GM10847 (cell line): Measurements from ENCODE around the gene NEDD4L.

Experiments used
- POLR2A ChIP-seq: IDR thresholded peaks from 2 replicates; pipeline ENCODE4 v1.6.1; 2011; ENCODE audit not compliant: insufficient read length; ENCODE audit errors: extremely low read depth

NEDD4L gene

GRCh38 chr18:58136879-58137278 lies 92.9 kb downstream of the NEDD4L start:
- no peak for TF ChIP-seq POLR2A

DNA sequence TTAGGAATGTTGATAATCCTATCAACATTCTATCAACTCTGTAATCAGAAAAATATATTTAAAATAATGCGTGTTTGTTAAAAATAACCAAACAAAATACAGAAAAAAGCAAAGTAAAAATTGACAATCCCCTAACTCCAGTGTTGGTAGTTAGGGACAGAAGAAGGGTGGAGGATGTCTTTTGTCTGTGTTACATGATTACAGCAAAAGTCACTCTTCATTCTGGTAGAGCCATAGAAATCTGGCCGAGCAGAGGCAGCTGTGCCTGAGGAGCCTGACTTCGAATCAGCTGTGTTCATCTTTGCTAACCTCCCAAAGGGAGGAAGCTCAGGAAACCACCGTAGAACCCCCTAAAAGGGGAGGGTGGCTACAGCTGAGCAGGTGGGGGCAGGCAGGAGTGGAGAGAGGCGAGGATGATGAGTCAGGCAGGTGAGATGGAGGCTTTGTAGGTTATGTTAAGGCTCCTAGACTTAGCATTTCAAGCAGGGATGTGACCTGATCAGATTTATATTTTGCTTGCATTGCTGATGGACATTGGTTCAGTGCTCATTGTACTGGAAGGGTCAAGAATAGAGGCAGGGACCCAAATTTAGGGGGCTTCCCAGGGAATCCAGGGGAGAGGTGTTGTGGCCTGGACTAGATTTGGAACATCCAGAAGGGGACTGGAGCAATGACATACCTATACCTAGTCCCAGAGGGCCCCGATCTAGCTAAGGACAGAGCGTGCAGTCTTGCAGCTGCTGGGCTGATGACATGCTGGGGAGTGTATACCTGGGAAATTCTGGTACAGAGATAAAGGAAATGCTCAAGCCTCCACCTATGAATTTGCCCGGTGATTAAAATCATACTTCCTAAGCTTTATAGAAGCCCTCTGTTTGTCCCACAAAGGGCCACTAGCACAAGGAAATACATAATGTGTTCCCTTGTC lies 95.7 kb downstream of the NEDD4L start:
- no peak for TF ChIP-seq POLR2A

- no peak for TF ChIP-seq POLR2A
Observed at GRCh38 chr18:58140387-58141325, 96.6 kb downstream of the NEDD4L start.

- no peak for TF ChIP-seq POLR2A
Observed at GRCh38 chr18:58143386-58143785, 99.4 kb downstream of the NEDD4L start.

GRCh38 chr18:58144106-58144505 lies 100.1 kb downstream of the NEDD4L start:
- no peak for TF ChIP-seq POLR2A

DNA sequence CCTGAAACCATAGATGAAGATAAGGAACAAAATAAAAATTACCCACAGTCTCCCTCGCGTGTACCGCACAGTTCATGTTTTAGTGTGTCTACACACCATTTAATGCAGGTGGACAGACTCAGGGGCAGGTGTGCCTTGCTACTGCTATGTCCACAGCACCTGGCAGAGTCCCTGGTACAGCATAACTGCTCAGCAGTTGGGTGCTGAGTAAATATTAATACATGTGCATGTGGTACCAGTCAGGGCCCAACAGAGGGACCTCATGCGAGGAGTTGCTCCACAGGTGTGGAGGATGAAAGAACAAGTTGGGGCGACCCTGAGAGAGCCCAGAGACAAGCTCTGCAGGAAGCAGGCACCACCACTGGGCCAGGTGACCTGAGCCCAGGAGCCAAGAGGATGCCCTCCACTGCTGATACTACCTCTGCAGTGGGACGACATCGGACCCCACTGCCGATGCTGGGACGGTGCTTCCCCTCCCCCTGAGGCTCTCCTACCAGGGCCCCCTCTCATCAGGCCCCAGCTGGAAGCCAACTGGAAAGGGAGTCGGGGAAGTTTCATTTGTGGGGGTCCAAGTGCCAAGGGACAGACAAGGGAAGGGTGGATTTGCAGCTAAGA lies 100.8 kb downstream of the NEDD4L start:
- no peak for TF ChIP-seq POLR2A

GRCh38 chr18:58146099-58146498 lies 102.1 kb downstream of the NEDD4L start:
- TF ChIP-seq POLR2A: no peak

DNA sequence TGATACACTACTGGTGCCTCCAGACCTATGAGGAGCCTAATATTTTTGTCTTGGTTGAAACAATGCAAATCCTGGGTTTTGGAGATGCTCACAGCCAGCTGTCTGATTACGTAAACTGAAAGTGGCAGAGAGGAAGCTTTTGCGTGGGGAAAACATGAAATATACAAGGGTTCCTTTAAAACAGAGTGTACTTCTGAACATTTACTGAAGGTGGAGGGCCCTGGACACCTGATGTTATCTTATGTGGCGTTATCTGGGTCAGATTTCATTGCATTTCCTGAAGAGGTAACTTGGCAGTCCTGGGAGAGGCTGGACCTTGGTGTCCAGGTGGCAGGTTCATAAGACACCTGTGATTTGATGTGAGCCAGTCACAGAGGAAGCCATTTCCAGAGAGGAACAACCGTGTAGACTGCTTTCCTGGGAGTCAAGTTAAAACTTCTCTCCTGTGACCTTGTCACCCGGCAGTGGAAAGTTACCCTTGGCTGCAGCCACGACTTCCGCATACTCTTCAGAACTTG lies 105.0 kb downstream of the NEDD4L start:
- TF ChIP-seq POLR2A: no peak

DNA sequence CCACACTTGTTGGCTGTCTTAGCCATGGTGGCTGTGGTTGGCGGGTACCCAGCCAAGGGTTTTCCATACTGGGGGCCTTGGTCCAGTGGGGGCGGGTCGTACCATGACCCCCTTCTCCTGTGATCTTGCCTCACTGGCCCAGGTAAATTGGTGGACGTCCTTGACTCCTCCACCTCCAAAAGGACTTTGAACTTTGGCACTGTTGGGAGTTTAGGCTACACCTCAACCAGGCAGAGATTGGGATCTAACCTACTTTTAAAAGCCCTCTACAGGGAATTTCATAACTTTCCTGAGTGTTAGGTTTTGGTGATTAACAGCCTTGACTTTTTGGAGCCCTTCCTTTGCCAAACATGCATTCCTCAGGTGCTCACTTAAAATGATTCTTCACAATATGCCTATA lies 106.7 kb downstream of the NEDD4L start:
- no peak for TF ChIP-seq POLR2A

DNA sequence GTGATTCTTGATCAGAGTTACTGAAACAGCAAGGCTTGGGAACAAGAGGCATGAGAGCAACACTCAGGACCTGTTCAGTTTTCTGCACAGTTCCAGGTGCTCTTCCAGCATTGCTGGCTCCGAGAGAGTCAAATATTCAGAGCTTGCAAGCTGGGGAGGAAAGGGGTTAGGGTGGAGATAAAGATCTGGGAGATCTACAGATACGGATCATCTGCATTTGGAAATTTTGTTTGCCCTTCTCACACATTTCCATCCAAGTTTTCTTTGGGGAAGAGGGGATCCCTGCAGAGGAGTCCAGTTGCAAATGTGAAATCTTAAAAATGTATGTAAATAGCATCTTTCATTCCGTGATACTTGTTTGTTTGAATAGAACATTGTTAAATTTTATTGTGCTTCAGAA lies 108.2 kb downstream of the NEDD4L start:
- no peak for TF ChIP-seq POLR2A

- no peak for TF ChIP-seq POLR2A
Observed at GRCh38 chr18:58152891-58153290, 108.9 kb downstream of the NEDD4L start.

DNA sequence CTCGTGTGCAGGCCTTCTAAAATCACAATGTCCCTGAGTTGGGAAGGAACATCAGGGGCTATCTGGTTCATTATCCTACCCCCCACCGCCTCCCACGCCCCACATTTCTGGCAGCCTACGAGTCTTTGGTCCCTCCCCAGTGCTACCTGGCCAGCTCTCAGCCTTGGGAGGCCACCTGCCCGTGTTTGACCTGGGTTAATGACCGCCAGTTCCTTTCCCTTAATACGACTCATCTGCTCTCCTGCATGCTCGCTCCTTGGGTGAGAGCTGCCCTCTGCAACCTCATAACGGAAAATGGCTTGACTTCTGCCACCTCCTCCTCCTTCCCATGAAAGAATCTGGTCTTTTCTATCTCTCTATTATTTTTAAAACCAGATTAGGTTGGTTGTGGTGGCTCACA lies 112.5 kb downstream of the NEDD4L start:
- no peak for TF ChIP-seq POLR2A

GRCh38 chr18:58157237-58157636 lies 113.2 kb downstream of the NEDD4L start:
- no peak for TF ChIP-seq POLR2A

DNA sequence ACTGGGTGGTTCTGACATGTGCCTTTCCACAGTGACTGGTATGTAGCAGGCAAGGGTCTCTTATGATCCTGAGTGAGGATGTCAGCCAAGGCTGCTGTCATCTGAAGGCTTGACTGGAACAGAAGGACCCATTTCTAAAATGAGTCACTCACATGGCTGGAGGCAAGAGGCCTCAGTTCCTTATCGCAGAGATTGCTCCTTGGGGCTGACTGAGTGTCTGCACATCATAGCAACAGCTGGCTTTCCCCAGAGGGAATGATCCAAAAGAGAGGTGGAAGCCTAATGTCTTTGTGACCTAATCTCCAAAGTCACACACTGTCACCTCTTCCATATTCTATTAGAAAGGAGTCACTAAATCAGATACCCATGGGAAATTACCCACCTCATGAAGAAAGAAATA lies 114.0 kb downstream of the NEDD4L start:
- TF ChIP-seq POLR2A: no peak

DNA sequence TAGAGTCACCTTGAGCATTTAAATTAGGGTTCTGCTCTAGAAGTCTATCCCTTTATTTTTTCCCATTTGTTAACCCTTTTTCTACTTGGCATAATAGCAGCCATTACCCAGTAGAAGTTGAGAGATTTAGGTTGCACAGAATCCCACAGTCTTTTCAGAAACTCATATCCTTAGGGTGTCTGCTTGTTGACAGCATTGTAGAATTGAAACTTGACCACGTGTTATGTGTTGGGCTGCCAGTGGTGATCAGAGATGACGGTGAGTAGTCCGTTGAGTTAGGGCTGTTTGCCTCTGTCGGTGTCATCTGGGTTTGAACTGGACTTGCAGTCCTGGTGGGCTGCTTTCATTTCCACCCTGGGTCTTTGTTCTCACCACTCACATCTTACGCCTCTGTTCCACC lies 114.4 kb downstream of the NEDD4L start:
- TF ChIP-seq POLR2A: no peak
